ENCODE data around the gene VIPR2.
"Not testable (repeated sequence)": the region's sequence is repeated elsewhere in the genome, so short reads cannot be mapped to it uniquely, and the experiment has no call there.

Gene VIPR2, protein sequence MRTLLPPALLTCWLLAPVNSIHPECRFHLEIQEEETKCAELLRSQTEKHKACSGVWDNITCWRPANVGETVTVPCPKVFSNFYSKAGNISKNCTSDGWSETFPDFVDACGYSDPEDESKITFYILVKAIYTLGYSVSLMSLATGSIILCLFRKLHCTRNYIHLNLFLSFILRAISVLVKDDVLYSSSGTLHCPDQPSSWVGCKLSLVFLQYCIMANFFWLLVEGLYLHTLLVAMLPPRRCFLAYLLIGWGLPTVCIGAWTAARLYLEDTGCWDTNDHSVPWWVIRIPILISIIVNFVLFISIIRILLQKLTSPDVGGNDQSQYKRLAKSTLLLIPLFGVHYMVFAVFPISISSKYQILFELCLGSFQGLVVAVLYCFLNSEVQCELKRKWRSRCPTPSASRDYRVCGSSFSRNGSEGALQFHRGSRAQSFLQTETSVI

DNA sequence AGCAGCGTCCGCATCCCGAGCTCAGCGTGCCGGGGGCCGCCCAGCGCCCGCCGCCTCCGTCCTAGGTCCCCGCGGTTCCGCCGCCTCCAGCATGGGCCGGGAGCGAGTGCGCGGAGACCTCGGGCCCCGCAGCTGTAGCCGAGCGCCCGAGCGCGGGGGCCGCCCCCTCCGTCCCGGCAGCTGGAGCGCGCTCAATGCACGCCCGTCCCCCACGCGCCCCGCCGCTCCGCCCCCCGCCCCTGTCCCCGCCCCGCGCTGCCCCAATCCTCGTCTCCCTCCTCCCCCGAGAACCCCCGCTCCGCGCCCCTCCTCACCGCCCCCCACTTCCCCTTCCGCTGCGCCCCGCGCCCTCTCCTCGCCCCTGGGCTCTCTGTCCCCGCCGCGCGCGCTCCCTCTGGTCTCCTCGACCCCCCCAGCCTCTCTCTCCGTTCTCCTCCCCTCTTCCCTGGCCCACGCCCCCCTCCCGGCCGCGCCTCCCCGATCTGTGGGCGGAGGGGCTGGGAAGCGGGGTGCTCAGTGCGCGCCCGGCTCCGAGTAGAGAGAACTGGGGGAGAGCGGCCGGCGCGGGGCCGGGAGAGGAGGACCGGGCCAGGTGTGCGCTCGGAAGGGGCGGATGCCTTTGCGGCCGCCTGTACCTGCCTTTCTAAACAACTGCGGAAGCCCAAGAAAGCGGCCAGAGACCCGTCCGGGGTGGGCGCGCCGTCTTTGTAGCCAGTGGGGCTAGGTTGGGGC is at the start of gene VIPR2:
Gene VIPR2, minus strand, starts transcription at position 110 of the 732 bp plus-strand sequence. Its CDS starts 96 bp downstream, at position 14.
- no peak for DNase-seq (ENCODE audit: low read depth in 2 of 2)

DNA sequence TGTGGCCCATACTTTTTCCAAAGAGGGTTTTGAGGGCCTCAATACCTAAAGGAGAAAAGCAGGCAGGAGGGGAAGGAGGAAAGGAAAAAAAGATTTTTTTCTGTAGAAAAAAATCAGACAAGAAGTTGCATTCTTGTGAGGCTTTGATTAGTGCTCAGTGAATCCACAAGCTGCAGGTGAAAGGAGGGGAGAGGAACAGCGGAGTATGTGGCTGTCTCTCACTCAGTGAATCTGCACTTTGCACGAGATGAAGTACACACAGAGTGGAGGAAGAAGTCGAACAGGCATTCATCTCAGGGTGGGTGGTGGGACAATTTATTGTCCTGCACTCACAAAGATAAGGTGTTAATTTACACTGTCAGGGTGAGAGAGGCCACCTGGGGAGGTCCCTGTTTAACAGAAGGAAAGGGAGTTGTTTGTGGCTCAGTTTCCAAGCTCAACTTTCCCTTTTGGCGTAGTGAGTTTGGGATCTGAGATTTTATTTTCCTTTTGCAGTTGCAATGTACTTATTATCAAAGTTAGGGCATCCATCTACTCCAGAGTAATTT is 49.0 kb upstream of the VIPR2 start:
- no peak for DNase-seq (ENCODE audit: low read depth in 2 of 2)

DNA sequence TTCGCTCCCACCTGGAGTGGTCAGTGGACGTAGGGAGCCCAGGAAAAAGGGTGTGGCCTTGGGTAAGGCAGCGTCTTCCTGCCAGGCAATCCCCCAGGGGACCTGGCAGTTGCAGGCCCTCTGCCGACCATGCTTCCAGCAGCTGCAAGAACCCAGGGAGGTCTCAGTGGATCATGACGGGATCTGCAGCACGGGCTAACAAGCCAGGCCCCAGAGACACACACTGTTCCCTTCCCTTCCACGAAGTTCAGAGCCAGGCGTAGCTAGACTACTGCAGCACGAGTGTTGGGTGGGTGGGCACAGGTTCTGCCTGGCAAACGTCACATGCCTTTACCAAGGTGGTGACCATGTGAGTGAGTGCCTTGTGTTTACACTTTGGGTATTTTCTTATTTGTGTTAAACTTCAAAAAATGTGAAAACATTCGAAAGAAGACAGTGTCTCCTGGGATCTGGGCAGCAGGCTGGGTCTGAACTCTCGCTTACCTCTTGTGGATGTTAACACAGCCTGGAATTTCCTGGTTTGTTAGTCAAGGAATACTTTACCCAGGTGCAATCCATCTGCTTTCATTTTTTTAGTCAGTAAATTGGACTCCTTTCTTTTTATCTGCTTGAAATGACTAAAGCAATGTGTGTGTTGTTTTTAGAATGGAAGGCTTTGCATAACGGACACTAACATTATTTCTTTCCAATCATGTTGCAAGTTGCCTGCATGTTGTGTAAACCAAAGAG is 48.2 kb upstream of the VIPR2 start:
- no peak for DNase-seq (ENCODE audit: low read depth in 2 of 2)

DNA sequence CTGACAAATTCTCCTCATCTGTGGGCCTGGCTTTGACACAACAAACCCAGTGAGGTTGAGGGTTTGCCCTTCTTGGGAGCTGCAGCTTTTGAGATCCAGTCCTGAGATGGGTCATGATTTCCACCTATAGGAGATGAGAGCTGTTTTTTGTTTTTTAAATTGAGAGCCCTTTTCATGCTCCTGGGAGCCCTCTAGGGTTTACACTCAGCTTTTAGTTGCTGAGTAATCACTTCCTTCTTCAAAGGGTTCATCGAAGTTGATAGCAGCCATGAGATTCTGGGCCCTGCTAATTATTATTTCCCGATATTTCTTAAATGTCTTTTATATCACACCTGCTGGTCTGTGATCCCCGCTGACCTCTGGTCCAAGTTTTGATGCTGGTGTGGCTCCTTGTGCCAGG is 47.3 kb upstream of the VIPR2 start:
- no peak for DNase-seq (ENCODE audit: low read depth in 2 of 2)

DNA sequence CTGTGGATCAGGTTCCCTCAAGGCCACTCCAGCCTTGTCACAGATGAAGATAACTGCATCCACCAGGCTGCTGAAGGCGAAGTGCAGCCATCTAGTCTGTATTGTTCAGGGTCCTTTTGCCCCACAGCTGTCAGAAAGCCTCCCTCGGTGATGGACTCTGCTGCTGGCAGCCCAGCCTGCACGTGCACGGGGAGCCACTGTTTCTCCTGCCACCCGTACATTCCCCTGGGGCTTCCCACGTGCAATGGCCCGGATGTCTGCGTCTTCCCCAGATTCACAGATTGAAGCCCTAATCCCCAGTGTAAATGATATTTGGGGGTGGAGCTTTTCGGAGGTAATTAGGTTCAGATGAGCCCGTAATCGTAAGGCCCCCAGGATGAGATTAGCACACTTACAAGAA is 46.6 kb upstream of the VIPR2 start:
- DNase-seq (ENCODE audit: low read depth in 2 of 2) = no peak

DNA sequence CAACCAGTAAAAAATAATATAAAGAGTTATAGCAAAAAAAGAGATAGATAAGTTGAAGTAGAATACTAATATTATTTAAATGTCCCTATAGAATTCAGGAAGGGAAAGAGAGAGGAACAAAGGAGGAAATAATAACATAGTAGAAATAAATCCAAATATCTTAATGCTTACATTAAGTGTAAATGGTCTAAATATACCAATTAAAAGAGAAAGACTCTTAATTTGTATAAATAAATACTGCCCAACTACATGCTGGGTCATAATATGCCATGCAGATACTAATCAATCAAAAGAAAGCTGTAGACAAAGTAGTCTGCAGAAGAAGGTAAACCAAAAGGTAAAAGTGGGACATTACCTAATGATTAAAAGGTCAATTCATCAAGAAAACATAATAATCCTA is 43.3 kb upstream of the VIPR2 start:
- DNase-seq (ENCODE audit: low read depth in 2 of 2) = no peak

DNA sequence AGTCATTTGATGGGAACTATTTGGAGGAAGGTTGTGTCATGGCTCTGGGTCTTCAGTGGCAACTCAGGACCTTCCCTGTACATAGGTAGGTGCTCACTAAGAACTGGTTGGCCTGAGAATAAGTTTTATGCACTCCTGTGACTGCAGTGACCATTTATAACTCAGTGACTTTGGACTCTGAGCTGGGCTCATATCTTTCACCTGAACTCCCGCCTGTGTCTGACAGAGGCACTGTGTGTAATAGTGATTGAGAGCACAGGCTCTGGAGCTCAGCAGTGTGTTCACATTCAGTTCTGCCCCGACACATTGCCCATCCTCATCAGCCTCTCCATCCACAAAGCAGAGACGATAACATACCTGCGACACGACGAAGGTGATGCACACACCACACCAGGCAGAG is 34.6 kb upstream of the VIPR2 start:
- no peak for DNase-seq (ENCODE audit: low read depth in 2 of 2)

DNA sequence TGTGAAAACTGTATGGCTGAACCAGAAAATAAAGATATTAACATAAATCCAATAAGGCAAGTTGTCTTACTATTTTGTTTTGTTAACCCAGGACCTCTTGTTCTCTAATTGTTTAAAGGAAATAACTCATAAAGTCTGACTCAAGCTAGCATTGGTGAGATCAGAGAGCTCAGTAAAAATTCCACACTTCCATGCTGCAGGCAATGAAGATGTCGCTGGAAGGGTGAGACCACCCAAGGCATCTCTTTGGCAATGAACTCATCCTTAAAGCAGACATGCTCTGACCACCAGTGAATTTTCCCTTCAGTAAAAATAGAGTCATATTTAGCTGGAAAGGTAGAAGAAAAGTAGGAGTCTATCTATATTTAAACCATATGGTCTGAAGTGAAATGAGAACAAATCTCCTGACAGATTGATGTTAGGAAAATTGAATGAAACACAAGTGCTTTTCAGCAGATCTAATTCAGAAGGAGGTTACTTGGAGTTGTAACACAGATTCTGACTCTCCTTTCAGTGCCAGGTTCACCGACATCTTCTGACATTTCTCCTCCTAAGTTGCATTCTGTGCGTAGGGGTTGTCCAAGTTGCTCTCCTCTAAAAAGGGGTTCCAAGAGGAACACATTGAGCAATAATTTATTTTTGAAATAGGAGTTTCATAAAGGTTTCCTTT is 32.8 kb upstream of the VIPR2 start:
- no peak for DNase-seq (ENCODE audit: low read depth in 2 of 2)

DNA sequence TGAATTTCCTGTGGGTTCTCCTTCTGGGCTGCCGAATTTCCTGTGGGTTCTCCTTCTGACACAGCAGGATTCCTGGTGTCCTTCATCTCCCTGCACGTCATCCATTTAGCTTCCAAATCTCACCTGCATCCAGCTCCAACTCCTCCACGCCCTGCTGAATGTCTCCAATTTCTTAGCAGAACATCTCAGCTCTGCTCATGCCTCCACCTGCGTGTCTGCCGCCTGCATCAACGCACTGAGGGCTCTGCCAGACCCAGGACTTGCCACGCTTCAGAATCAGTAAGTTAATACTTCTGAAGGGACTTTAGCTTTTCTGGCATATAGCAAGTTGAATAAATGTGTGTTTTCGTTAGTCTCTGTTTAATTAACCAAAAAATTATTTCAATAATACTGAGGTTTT is 31.1 kb upstream of the VIPR2 start:
- no peak for DNase-seq (ENCODE audit: low read depth in 2 of 2)

DNA sequence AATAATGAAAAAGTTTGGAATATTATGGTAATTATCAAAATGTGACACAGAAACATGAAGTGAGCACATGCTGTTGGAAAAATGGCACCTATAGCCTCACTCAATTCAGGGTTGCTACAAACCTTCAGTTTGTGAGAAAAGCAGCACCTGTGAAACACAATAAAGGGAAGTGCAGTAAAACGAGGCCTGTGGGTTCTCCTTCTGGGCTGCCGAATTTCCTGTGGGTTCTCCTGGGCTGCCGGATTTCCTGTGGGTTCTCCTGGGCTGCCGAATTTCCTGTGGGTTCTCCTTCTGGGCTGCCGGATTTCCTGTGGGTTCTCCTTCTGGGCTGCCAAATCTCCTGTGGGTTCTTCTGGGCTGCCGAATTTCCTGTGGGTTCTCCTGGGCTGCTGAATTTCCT is 30.4 kb upstream of the VIPR2 start:
- DNase-seq (ENCODE audit: low read depth in 2 of 2) = not testable (repeated sequence)

DNA sequence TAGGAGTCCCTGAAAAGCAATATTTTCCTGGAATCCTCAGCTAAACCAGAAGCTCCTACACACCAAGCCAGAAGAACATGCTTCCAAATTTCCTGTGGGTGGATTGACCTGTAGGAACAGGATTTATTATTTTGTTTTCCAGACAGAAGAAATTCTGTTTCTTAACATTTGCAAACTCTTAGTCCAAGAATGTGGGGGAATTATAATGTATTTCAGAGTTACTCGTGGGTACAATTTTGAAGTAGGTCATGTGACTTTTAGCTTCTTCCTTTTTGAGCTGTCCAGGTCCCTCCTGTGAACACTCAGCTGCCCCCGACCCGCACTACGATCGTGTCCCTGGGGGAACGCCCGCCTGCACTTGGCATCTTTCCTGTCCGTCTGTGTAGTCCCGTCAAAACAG is 27.7 kb upstream of the VIPR2 start:
- no peak for DNase-seq (ENCODE audit: low read depth in 2 of 2)

DNA sequence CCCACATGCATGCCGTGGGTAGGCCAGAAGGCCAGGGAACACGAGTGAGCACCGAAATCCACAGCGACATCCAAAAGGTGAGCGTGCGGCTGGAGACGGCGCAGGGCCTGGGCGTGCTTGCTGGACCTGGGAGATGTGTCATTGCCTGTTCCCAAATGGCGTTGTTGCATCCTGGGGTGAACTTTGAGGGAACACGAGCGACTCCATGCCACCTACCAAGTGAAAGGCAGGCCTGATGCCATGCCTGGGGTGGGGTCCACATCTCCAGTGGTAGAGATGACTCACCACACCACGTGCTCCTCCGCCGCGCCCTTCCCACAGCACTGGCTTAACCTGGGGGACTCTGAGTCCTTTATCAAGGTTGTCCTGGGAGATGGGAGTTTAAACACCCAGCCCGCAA is 24.7 kb upstream of the VIPR2 start:
- DNase-seq (ENCODE audit: low read depth in 2 of 2) = no peak

DNA sequence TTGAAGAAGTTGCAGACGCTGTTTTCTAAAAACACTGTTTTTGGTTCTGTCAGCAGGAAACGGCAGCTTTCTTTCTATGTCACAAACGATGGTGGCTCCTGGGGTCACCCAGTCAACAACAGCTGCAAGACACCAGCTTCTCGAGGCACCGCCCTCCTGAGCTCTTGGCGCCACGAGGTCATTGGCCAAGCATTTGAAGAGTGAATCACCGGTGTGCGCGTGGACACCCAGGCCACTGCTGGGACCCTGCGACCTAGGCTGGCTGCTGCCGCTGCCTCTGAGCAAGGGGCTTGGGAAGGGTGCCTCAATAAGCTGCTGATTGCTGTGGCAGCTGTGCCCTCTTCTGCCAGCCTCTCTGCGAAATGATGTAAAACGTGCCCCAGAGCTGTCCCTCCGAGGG is 22.5 kb upstream of the VIPR2 start:
- no peak for DNase-seq (ENCODE audit: low read depth in 2 of 2)

DNA sequence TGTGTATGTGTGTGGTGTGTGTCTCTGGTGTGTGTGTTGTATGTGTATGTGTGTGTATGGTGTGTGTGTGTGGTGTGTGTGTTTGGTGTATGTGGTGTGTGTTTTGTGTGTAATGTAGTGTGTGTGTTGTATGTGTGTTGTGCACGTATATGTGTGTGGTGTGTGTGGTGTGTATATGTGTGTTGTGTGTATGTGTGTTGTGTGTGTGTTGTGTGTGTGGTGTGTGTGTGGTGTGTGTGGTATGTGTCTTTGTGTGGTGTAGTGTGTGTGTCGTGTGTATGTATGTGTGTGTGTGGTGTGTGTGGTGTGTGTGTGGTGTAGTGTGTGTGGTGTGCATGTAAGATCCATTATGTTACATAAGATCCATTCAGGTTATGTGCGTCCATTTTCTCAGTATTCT is 21.9 kb upstream of the VIPR2 start:
- no peak for DNase-seq (ENCODE audit: low read depth in 2 of 2)

DNA sequence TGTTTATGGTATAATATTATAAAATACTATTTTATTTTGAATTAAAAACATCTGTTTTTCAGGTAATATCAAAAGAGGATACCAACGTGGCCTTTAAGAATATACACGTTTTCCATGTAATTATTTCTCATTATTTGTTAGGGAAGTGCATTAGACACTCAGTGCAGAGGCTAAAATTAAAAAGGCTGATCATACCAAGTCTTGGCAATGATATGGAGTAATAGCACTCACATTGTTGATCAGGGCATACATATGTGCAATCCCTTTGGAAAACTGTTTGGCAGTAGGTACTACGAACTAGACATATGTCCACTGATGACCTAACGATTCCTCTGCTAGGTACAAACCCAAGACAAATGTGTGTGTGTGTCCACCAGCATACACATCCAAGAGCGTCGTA is 20.7 kb upstream of the VIPR2 start:
- no peak for DNase-seq (ENCODE audit: low read depth in 2 of 2)

DNA sequence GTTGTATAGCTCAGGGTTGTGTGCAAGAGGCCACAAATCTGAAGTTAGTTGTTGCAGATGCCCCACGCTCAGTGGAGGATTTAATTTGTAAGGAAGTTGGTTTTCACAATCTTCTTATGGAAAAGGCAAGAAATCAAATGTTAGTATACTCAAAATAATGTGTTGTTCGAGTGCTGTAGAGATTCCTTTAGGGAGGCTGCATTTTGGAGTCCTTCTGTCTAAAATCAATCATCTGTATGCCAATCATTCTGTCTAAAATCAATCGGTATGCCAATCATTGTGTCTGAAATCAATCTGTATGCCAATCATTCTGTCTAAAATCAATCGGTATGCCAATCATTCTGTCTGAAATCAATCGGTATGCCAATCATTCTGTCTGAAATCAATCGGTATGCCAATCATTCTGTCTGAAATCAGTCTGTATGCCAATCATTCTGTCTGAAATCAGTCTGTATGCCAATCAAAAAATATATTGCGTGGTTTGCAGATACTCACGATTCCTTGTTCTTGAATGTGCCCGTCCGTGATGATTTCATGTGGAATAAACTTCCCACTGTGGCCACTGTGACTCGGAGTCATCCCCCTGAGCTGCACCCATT is 19.1 kb upstream of the VIPR2 start:
- not testable (repeated sequence) for DNase-seq (ENCODE audit: low read depth in 2 of 2)

DNA sequence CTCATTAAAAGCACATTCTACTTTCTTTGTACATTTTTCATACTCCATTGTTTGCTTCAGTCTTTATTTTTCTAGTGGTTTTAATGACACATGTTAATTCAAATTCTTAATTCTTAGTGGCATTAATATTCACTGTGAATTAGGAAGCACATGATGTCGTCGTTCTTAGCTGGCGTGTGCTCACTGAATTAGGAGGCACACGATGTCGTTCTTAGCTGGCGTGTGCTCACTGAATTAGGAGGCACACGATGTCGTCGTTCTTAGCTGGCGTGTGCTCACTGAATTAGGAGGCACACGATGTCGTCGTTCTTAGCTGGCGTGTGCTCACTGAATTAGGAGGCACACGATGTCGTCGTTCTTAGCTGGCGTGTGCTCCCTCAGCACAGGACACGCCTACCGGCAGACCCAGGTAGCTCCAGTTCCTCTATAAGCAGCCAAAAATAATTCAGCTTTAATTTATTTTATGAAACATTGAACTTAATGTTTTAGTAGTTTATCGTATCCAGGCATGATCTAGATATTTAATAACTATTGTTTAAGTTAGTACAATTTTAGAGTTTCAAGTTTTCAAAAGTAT is 17.5 kb upstream of the VIPR2 start:
- DNase-seq (ENCODE audit: low read depth in 2 of 2) = not testable (repeated sequence)

DNA sequence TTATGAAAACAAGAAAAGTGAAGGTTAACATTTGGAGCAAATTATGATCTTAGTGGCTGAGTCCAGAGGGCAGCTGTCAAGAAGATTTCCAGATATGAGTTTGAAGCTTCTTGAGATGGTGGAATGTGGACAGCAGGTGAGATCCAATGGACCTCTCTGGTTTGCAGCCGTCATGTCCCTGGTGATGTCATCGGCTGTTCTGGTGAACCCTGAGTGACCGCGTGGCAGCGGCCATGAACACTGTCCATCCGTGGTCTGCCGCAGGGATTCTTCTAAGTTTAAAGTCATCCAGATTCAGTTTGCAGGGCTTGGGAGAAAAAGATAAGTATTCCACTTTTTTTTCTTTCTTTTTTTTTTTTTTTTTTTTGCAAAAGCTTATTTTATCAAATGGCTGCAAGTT is 15.8 kb upstream of the VIPR2 start:
- no peak for DNase-seq (ENCODE audit: low read depth in 2 of 2)

DNA sequence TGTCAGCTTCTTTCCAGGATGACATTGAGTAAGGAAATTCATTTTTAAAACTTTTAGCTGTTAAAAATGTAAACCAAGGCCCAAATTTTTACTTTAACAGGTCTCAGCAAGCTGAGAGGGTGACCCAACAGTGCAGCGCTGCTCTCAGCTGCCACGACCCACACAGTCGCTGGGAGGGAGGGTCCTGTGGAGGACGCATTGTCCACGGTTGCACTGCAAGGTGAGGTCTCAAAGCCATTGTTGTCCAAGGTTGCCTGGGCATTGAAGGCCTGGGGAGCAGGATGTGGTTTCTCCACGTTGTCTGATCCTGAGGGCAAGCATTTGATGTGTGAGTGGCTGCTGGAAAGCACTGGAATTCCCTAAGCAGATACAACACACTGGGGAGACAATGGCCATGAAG is 15.1 kb upstream of the VIPR2 start:
- no peak for DNase-seq (ENCODE audit: low read depth in 2 of 2)

DNA sequence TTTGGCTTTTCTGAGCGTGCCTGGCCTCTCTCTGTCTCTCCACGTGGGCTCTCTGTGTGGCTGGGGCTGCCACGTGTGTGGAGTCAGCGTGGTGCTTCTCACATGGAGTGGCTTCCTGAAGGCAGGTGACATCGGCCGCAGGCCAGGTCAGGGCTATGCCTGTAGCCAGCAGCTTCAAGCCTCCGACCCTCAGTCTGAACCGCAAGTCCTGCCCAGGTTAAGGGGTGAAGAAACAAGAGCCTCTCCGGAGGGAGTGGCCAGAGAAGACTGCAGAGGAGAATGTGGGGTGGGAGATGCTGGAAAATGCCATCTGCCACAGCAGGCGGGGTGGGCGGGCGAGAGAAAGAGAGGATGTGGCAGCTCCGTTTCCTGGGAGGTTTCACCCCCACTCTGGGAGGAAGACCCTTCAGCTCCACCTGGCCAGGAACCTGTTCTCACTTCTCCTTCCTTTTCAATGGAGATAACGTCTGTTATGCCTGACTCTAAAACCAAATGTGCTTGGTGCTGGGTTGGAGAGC is 14.3 kb upstream of the VIPR2 start:
- DNase-seq (ENCODE audit: low read depth in 2 of 2) = no peak

Measured in fibroblast of skin of left biceps (primary cell).